Epithelial cell of alveolus of lung (primary cell): ENCODE data around the gene VSIG1. TPM values are rescaled to one million over a fixed set of nuclear protein-coding genes. Genes with fewer than 3 reads are reported as not detected.

ENCODE experiments used
- total RNA-seq: library from RNA; depleted of rRNA; stranded (reverse); fragments of >200 nt; gene quantifications from 2 replicates; pipeline ENCODE4 v1.2.1, GENCODE V29; 2015

VSIG1 gene
- 0.13 and 0.32 TPM in 2 replicates for total RNA-seq

DNA sequence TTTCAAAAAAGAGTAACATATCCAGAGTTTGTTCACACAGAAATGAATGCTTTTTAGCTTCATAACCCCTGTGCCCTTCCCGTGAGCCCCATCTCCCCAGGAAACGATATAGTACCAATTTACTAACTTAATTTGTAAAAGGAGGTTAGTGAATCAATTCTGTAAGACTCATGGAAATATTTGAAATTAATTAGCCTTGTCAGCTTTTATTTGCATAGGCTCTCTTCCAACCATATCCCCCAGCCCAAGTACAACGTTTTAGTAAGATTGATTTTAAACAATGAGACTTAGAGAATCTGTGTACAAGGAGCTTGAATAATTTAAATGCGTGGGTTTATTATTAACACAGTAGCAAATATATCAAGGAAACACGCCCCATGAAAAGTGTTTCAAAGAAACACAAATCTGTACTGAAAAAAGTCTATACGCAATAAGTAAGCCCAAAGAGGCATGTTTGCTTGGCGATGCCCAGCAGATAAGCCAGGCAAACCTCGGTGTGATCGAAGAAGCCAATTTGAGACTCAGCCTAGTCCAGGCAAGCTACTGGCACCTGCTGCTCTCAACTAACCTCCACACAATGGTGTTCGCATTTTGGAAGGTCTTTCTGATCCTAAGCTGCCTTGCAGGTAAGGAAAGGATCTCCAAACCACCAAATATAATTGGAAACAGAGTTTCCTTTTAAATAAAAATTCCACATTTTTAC lies at the start of gene VSIG1:
TSS of gene VSIG1 (plus strand) at position 512 of the 703 bp plus-strand sequence. CDS start at position 578, 66 bp downstream.

DNA sequence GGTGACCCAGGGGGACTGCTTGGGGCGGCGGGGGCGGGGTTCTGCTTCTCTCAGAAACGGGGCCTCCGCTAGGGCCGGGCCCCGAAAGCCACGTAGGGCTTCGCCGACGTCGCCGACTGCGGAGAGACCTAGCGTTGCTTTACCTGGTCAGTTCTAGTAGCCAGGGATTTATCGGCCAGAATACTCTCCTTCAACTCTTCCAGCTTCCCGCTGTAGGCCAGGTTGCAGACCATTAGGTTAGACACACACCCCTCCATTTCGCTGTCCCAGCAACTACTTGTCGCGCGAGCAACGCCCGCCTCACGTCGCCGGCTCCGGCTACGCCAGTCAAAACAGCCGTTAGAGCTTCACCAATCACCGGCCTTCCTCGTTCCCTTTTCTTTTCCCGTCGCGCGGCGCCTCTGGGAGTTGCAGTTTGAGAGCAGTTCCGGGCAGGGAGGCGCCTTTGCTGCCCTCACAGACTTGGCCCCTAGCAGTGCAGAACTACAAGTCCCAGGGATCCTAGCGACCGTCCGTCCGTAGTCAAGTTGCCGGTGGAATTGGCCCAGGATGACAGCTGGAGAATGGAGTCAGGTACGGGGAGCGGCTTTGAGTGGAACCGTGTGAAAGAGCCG lies 46.5 kb downstream of the VSIG1 start, which contains the start of the genes ATG4A and PSMD10:
TSS of gene ATG4A (plus strand) at position 515 of the 614 bp plus-strand sequence. CDS start at position 564, 49 bp downstream.
TSS of gene PSMD10 (minus strand) at position 279 of the 614 bp plus-strand sequence. CDS start at position 257, 22 bp downstream.

Other genes with a start within 250 kb of the VSIG1 start
- gene MID2, start 219.2 kb upstream of the VSIG1 start, total RNA-seq, result 6.4 and 22.1 TPM in 2 replicates
- not detected in 2 replicates for gene TEX13B, start 62.7 kb upstream of the VSIG1 start, total RNA-seq
- 52.0 and 70.6 TPM in 2 replicates for gene PSMD10, start 46.5 kb downstream of the VSIG1 start, total RNA-seq
- gene ATG4A, start 46.7 kb downstream of the VSIG1 start, total RNA-seq, result 10.1 and 11.0 TPM in 2 replicates